Fibroblast of lung (primary cell): ENCODE data around the gene CSF3R. TPM values are rescaled to one million over a fixed set of nuclear protein-coding genes. Genes with fewer than 3 reads are reported as not detected.

Experiments
- DNase-seq, 2 donors: peaks; one replicate each; pipeline versions ENCODE4 v3.0.0 to v3.0.0-alpha.2; 2010; ENCODE audit warnings: low read depth in 2 of 2
- H2AFZ ChIP-seq: 2 replicates; pipeline ENCODE4 v1.5.1; 2012; ENCODE audit warnings: low read length, control low read depth, inconsistent platforms
- H3K27ac ChIP-seq: 2 replicates; pipeline ENCODE4 v1.5.1; 2011; ENCODE audit warnings: low read length, control low read depth; ENCODE audit not compliant: insufficient read depth
- H3K27me3 ChIP-seq: 2 replicates; pipeline ENCODE4 v1.5.1; 2011; ENCODE audit warnings: mild to moderate bottlenecking, low read length; ENCODE audit not compliant: control insufficient read depth, insufficient read depth
- H3K36me3 ChIP-seq: 2 replicates; pipeline ENCODE4 v1.5.1; 2011; ENCODE audit warnings: low read length; ENCODE audit not compliant: control insufficient read depth, insufficient read depth
- H3K4me1 ChIP-seq: 2 replicates; pipeline ENCODE4 v1.5.1; 2011; ENCODE audit warnings: low read length; ENCODE audit not compliant: control insufficient read depth, insufficient read depth; ENCODE audit errors: extremely low read depth
- H3K4me2 ChIP-seq: 2 replicates; pipeline ENCODE4 v1.5.1; 2011; ENCODE audit warnings: low read length, control low read depth; ENCODE audit not compliant: insufficient read depth; ENCODE audit errors: extremely low read depth
- H3K4me3 ChIP-seq, 4 experiments: fragments of 200-600 bp in 1 of 4; sonication (generic) in 1 of 4; replicated peaks in 1 of 4; 2 replicates each; pipeline ENCODE4 v1.5.1; 2011 to 2016; ENCODE audit warnings: low read length in 4 of 4, low read depth in 3 of 4, mild to moderate bottlenecking in 3 of 4, control low read depth in 2 of 4, inconsistent platforms in 1 of 4, mixed read lengths in 1 of 4; ENCODE audit not compliant: insufficient read depth in 1 of 4; ENCODE audit errors: control extremely low read depth in 1 of 4
- H3K79me2 ChIP-seq: 2 replicates; pipeline ENCODE4 v1.5.1; 2012; ENCODE audit warnings: mild to moderate bottlenecking, low read length, inconsistent platforms; ENCODE audit not compliant: control insufficient read depth, insufficient read depth
- H3K9ac ChIP-seq: 2 replicates; pipeline ENCODE4 v1.5.1; 2011; ENCODE audit warnings: mild to moderate bottlenecking, low read length, control low read depth; ENCODE audit not compliant: insufficient read depth
- H3K9me3 ChIP-seq: 2 replicates; pipeline ENCODE4 v1.5.1; 2012; ENCODE audit warnings: low read depth, low read length; ENCODE audit not compliant: control insufficient read depth, insufficient read depth
- H4K20me1 ChIP-seq: 2 replicates; pipeline ENCODE4 v1.5.1; 2011; ENCODE audit warnings: low read length; ENCODE audit not compliant: control insufficient read depth, insufficient read depth; ENCODE audit errors: extremely low read depth
- EZH2 ChIP-seq: IDR thresholded peaks from 2 replicates; pipeline ENCODE4 v1.5.1; 2012; ENCODE audit warnings: low read length, control low read depth, mild to moderate bottlenecking; ENCODE audit errors: missing control alignments
- polyA plus RNA-seq, 2 donors: library from polyadenylated mRNA; depleted of rRNA in 1 of 2; stranded (reverse) in 1 of 2; unstranded in 1 of 2; fragments of >200 nt; gene quantifications; 2 replicates each; pipeline ENCODE4 v1.2.1, GENCODE V29; 2011 to 2012; ENCODE audit warnings: missing spikeins in 1 of 2
- total RNA-seq: library from RNA; depleted of rRNA; stranded (reverse); fragments of >200 nt; gene quantifications from 2 replicates; pipeline ENCODE4 v1.2.1, GENCODE V29; 2014
- TF ChIP-seq, protein P1 (sequence below), 2 donors: IDR thresholded peaks in 1 of 2; conservative IDR thresholded peaks in 1 of 2; 1 replicate in 1 of 2; 2 replicates in 1 of 2; pipeline ENCODE4 v1.5.1; 2011 to 2012; ENCODE audit warnings: low read length in 2 of 2, control low read depth in 1 of 2, inconsistent platforms in 1 of 2, low read depth in 1 of 2, mild to moderate bottlenecking in 1 of 2

CSF3R gene
- total and polyA plus RNA-seq, 2 donors (not counting 1 experiment from before 2014, with no cell fraction given), result under 0.01 TPM; not detected in 1

GRCh38 chr1:36420836-36421317, 61.8 kb downstream of the CSF3R start:
- H3K9me3 ChIP-seq, result no peaks in the 10 kb centered on the region
- H3K4me2 ChIP-seq, result no peak overlapping the region
- no peaks in the 10 kb centered on the region for H3K79me2 ChIP-seq
- no peak overlapping the region for H2AFZ ChIP-seq
- H3K27me3 ChIP-seq, result no peaks in the 10 kb centered on the region
- H3K36me3 ChIP-seq, result no peaks in the 10 kb centered on the region
- no peak overlapping the region for H3K27ac ChIP-seq
- no peak overlapping the region for H3K9ac ChIP-seq
- peak; percentile 73 to 82 for DNase-seq
- H4K20me1 ChIP-seq, result no peaks in the 10 kb centered on the region
- peaks cover 4% of the 10 kb centered on the region for H3K4me1 ChIP-seq
- TF ChIP-seq EZH2, result no peak
- TF ChIP-seq, protein P1, sequence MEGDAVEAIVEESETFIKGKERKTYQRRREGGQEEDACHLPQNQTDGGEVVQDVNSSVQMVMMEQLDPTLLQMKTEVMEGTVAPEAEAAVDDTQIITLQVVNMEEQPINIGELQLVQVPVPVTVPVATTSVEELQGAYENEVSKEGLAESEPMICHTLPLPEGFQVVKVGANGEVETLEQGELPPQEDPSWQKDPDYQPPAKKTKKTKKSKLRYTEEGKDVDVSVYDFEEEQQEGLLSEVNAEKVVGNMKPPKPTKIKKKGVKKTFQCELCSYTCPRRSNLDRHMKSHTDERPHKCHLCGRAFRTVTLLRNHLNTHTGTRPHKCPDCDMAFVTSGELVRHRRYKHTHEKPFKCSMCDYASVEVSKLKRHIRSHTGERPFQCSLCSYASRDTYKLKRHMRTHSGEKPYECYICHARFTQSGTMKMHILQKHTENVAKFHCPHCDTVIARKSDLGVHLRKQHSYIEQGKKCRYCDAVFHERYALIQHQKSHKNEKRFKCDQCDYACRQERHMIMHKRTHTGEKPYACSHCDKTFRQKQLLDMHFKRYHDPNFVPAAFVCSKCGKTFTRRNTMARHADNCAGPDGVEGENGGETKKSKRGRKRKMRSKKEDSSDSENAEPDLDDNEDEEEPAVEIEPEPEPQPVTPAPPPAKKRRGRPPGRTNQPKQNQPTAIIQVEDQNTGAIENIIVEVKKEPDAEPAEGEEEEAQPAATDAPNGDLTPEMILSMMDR (conservative IDR thresholded peaks at IDR 0.05 in 1 of 2, IDR thresholded peaks at IDR 0.05 in 1 of 2; ENCODE audit: low read depth in 1 of 2, low read length in 2 of 2), result peak; percentile 94 to 98
- H3K4me3 ChIP-seq, result peak overlapping the region in 2 of 4 experiments; percentile 20 to 30

- H3K4me3 ChIP-seq, result peak overlapping the region in 2 of 4 experiments; percentile 20 to 30
- no peak overlapping the region for H3K27ac ChIP-seq
- peak in 1 of 2 donors; percentile 75 for DNase-seq
- H3K4me2 ChIP-seq, result no peak overlapping the region
- no peaks in the 10 kb centered on the region for H4K20me1 ChIP-seq
- H3K9me3 ChIP-seq, result no peaks in the 10 kb centered on the region
- H3K4me1 ChIP-seq, result peaks cover 4% of the 10 kb centered on the region
- no peaks in the 10 kb centered on the region for H3K36me3 ChIP-seq
- no peak overlapping the region for H3K9ac ChIP-seq
- no peak overlapping the region for H2AFZ ChIP-seq
- H3K79me2 ChIP-seq, result no peaks in the 10 kb centered on the region
- no peaks in the 10 kb centered on the region for H3K27me3 ChIP-seq
- TF ChIP-seq EZH2, result no peak
- TF ChIP-seq, protein P1 (conservative IDR thresholded peaks at IDR 0.05 in 1 of 2, IDR thresholded peaks at IDR 0.05 in 1 of 2; ENCODE audit: low read depth in 1 of 2, low read length in 2 of 2), result no peak
Observed at GRCh38 chr1:36420409-36420808, 62.3 kb downstream of the CSF3R start.

DNA sequence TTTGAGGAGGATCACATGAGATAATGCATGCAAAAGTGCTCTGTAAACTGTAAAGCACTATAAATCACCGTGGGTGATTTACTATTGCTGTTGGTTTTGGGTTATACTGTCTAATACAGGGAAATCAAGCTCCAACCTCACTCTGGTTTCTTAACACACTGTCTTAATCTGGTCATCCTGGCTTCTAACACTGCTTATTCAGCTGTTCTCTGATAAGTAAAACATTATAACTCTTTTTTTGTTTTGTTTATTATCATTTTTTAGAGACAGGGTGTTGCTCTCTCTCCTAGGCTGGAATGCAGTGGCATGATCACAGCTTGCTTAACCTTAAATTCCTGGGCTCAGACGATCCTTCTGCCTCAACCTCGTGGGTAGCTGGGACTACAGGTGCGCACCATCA, 63.1 kb downstream of the CSF3R start:
- no peaks in the 10 kb centered on the region for H3K27me3 ChIP-seq
- peak; percentile 7 to 44 for DNase-seq
- no peak overlapping the region for H2AFZ ChIP-seq

More for the DNA sequence above, 63.1 kb downstream of the CSF3R start:
- Histone ChIP-seq H3K9ac (no peak overlapping the region), H3K36me3 (no peaks in the 10 kb centered on the region), H3K4me2 (no peak overlapping the region), H4K20me1 (no peaks in the 10 kb centered on the region), H3K27ac (no peak overlapping the region), H3K79me2 (no peaks in the 10 kb centered on the region), H3K4me1 (peaks cover 4% of the 10 kb centered on the region), H3K4me3 (no peak overlapping the region), H3K9me3 (no peaks in the 10 kb centered on the region)
- TF ChIP-seq, protein P1 (conservative IDR thresholded peaks at IDR 0.05 in 1 of 2, IDR thresholded peaks at IDR 0.05 in 1 of 2; ENCODE audit: low read depth in 1 of 2, low read length in 2 of 2), result no peak
- no peak for TF ChIP-seq EZH2
